ENCODE data around the gene CPE.

CPE gene

DNA sequence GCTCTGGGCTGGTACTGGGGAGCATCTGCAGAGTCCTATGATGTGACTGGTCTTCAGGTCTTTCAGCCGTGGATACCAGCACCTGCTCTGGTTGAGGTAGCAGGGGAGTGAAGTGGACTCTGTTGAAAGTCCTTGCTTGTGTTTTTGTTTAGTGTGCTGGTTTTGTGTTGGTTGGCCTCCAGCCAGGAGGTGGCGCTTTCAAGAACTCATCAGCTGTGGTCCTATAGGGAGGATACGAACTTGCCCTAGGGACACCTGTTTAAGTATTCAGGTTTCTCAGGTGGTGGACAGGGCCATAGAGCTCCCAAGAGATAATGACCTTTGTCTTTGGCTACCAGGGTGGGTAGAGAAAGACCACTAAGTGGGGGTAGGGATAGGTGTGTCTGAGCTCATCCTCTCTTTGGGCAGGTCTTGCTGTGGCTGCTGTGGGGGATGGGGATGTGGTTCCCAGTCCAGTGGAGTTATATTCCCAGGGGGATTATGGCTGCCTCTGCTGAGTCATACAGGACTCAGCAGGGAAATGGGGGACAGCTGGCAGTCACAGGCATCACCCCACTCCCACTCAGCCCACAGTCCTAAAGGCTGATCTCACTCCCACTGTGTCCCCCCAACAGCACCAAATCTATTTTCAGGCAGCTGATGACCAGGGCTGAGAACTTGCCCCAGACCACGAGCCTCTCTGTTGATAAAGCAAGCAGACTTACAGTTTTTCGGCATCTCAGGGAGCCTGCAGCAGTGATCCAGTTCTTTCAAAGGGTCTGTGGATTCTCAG, 27.3 kb upstream of the CPE start:
- no peaks in the 10 kb centered on the region for H3K79me2 ChIP-seq (ENCODE audit: low read length)
- no peak for DNase-seq
- TF ChIP-seq, protein P1, sequence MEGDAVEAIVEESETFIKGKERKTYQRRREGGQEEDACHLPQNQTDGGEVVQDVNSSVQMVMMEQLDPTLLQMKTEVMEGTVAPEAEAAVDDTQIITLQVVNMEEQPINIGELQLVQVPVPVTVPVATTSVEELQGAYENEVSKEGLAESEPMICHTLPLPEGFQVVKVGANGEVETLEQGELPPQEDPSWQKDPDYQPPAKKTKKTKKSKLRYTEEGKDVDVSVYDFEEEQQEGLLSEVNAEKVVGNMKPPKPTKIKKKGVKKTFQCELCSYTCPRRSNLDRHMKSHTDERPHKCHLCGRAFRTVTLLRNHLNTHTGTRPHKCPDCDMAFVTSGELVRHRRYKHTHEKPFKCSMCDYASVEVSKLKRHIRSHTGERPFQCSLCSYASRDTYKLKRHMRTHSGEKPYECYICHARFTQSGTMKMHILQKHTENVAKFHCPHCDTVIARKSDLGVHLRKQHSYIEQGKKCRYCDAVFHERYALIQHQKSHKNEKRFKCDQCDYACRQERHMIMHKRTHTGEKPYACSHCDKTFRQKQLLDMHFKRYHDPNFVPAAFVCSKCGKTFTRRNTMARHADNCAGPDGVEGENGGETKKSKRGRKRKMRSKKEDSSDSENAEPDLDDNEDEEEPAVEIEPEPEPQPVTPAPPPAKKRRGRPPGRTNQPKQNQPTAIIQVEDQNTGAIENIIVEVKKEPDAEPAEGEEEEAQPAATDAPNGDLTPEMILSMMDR (IDR thresholded peaks at IDR 0.05; ENCODE audit: low read length): peak; percentile 22
- no peak for TF ChIP-seq EZH2phosphoT487 (IDR thresholded peaks at IDR 0.05; ENCODE audit: low read length)
- H3F3A ChIP-seq (ENCODE audit: insufficient read depth, low read length): no peaks in the 10 kb centered on the region
- no peaks in the 10 kb centered on the region for H3K9me2 ChIP-seq (replicated peaks; ENCODE audit: insufficient read depth, low read length)
- no peaks in the 10 kb centered on the region for H3K9me3 ChIP-seq (replicated peaks; ENCODE audit: insufficient read depth, low read length)
- no peaks in the 10 kb centered on the region for H3K27me3 ChIP-seq (replicated peaks; ENCODE audit: insufficient read depth, low read length)
- H3K9ac ChIP-seq (ENCODE audit: low read length): no peak overlapping the region
- H3K4me3 ChIP-seq (ENCODE audit: low read length): no peak overlapping the region
- no peaks in the 10 kb centered on the region for H3K36me3 ChIP-seq (replicated peaks; ENCODE audit: insufficient read depth, low read length)
- H3K4me1 ChIP-seq (ENCODE audit: low read length): no peaks in the 10 kb centered on the region
- no peak overlapping the region for H3K4me2 ChIP-seq (ENCODE audit: low read depth, low read length)
- H3K27ac ChIP-seq (ENCODE audit: low read length): no peak overlapping the region
- no peak overlapping the region for H2AFZ ChIP-seq (ENCODE audit: low read length)
- H4K20me1 ChIP-seq (ENCODE audit: insufficient read depth, low read length): no peaks in the 10 kb centered on the region

- TF ChIP-seq EZH2phosphoT487 (IDR thresholded peaks at IDR 0.05; ENCODE audit: low read length): no peak
- TF ChIP-seq, protein P1 (IDR thresholded peaks at IDR 0.05; ENCODE audit: low read length): peak; percentile 47
- no peak for TF ChIP-seq EZH2 (optimal IDR thresholded peaks at IDR 0.05; ENCODE audit: low read depth, low read length)
- Histone ChIP-seq H3K27me3 (replicated peaks; ENCODE audit: insufficient read depth, low read length) (no peaks in the 10 kb centered on the region), H3F3A (ENCODE audit: insufficient read depth, low read length) (no peaks in the 10 kb centered on the region), H3K4me1 (ENCODE audit: low read length) (no peaks in the 10 kb centered on the region), H2AFZ (ENCODE audit: low read length) (no peak overlapping the region), H3K9me3 (replicated peaks; ENCODE audit: insufficient read depth, low read length) (no peaks in the 10 kb centered on the region), H3K79me2 (ENCODE audit: low read length) (no peaks in the 10 kb centered on the region), H3K9me2 (replicated peaks; ENCODE audit: insufficient read depth, low read length) (no peaks in the 10 kb centered on the region), H4K20me1 (ENCODE audit: insufficient read depth, low read length) (no peaks in the 10 kb centered on the region), H3K9ac (ENCODE audit: low read length) (no peak overlapping the region), H3K4me3 (ENCODE audit: low read length) (no peak overlapping the region), H3K4me2 (ENCODE audit: low read depth, low read length) (no peak overlapping the region), H3K36me3 (replicated peaks; ENCODE audit: insufficient read depth, low read length) (no peaks in the 10 kb centered on the region), H3K27ac (ENCODE audit: low read length) (no peak overlapping the region)
- DNase-seq: peak; percentile 43
Measured at GRCh38 chr4:165355900-165356300, 22.9 kb upstream of the CPE start.

- Histone ChIP-seq H3K27me3 (replicated peaks; ENCODE audit: insufficient read depth, low read length) (no peaks in the 10 kb centered on the region), H3K36me3 (replicated peaks; ENCODE audit: insufficient read depth, low read length) (no peaks in the 10 kb centered on the region), H2AFZ (ENCODE audit: low read length) (no peak overlapping the region), H3K9me3 (replicated peaks; ENCODE audit: insufficient read depth, low read length) (no peaks in the 10 kb centered on the region), H3K4me1 (ENCODE audit: low read length) (no peaks in the 10 kb centered on the region), H3K27ac (ENCODE audit: low read length) (no peak overlapping the region), H3K79me2 (ENCODE audit: low read length) (no peaks in the 10 kb centered on the region), H3K9ac (ENCODE audit: low read length) (no peak overlapping the region), H4K20me1 (ENCODE audit: insufficient read depth, low read length) (no peaks in the 10 kb centered on the region), H3F3A (ENCODE audit: insufficient read depth, low read length) (no peaks in the 10 kb centered on the region), H3K4me3 (ENCODE audit: low read length) (no peak overlapping the region), H3K4me2 (ENCODE audit: low read depth, low read length) (no peak overlapping the region), H3K9me2 (replicated peaks; ENCODE audit: insufficient read depth, low read length) (no peaks in the 10 kb centered on the region)
- no peak for DNase-seq
- TF ChIP-seq EZH2 (optimal IDR thresholded peaks at IDR 0.05; ENCODE audit: low read depth, low read length): no peak
- TF ChIP-seq, protein P1 (IDR thresholded peaks at IDR 0.05; ENCODE audit: low read length): no peak
- TF ChIP-seq EZH2phosphoT487 (IDR thresholded peaks at IDR 0.05; ENCODE audit: low read length): no peak
Measured at GRCh38 chr4:165359506-165359905, 19.3 kb upstream of the CPE start.
